HEK293T (cell line): ENCODE measurements around the gene PKLR.

ENCODE experiments used
- CTCF ChIA-PET: fragments of 350-600 bp; formaldehyde crosslinking; extraction: SDS; loops from one replicate; lab custom pipeline; 2021; ENCODE audit warnings: antibody characterized with exemption, inconsistent platforms; lab: Yijun Ruan, JAX
- POLR2A ChIA-PET: fragments of 350-600 bp; formaldehyde crosslinking; extraction: SDS; loops from one replicate; lab custom pipeline; 2020; ENCODE audit warnings: antibody characterized with exemption, inconsistent platforms; lab: Yijun Ruan, JAX
- DNase-seq: peaks from one replicate; pipeline ENCODE4 v3.0.0; 2012; ENCODE audit warnings: mixed read lengths; ENCODE audit errors: extremely low spot score
- ARNT ChIP-seq: fragments of 450-650 bp; IDR thresholded peaks from 2 replicates; pipeline ENCODE4 v1.6.1; 2017; ENCODE audit warnings: mild to moderate bottlenecking
- BHLHE40 ChIP-seq: fragments of 450-650 bp; IDR thresholded peaks from 2 replicates; pipeline ENCODE4 v1.6.1; 2016; ENCODE audit warnings: mild to moderate bottlenecking, moderate library complexity, borderline replicate concordance
- CTBP1 ChIP-seq: fragments of 450-650 bp; IDR thresholded peaks from 2 replicates; pipeline ENCODE4 v1.6.1; 2016; ENCODE audit warnings: borderline replicate concordance
- ELF4 ChIP-seq: fragments of 450-650 bp; IDR thresholded peaks from 2 replicates; pipeline ENCODE4 v1.6.1; 2017; ENCODE audit warnings: antibody characterized with exemption
- FOXA1 ChIP-seq: fragments of 450-650 bp; IDR thresholded peaks from 2 replicates; pipeline ENCODE4 v1.6.1; 2016; ENCODE audit warnings: mild to moderate bottlenecking
- FOXK2 ChIP-seq: fragments of 450-650 bp; IDR thresholded peaks from 2 replicates; pipeline ENCODE4 v1.6.1; 2016; ENCODE audit warnings: mild to moderate bottlenecking
- FOXM1 ChIP-seq: fragments of 450-650 bp; IDR thresholded peaks from 2 replicates; pipeline ENCODE4 v1.6.1; 2017; ENCODE audit warnings: mild to moderate bottlenecking, borderline replicate concordance
- HDGF ChIP-seq: fragments of 450-650 bp; IDR thresholded peaks from 2 replicates; pipeline ENCODE4 v1.6.1; 2017; ENCODE audit warnings: antibody characterized with exemption, borderline replicate concordance
- L3MBTL2 ChIP-seq: fragments of 450-650 bp; conservative IDR thresholded peaks from 2 replicates; pipeline ENCODE4 v1.6.1; 2016; ENCODE audit warnings: mild to moderate bottlenecking
- LEF1 ChIP-seq: fragments of 450-650 bp; IDR thresholded peaks from 2 replicates; pipeline ENCODE4 v1.6.1; 2017; ENCODE audit warnings: mild to moderate bottlenecking, borderline replicate concordance
- NFRKB ChIP-seq: fragments of 450-650 bp; IDR thresholded peaks from 2 replicates; pipeline ENCODE4 v1.6.1; 2016; ENCODE audit warnings: mild to moderate bottlenecking, moderate library complexity
- PKNOX1 ChIP-seq: fragments of 450-650 bp; IDR thresholded peaks from 2 replicates; pipeline ENCODE4 v1.6.1; 2016
- SP1 ChIP-seq: fragments of 450-650 bp; IDR thresholded peaks from 2 replicates; pipeline ENCODE4 v1.6.1; 2017
- SUZ12 ChIP-seq: fragments of 450-650 bp; IDR thresholded peaks from 2 replicates; pipeline ENCODE4 v1.6.1; 2016; ENCODE audit warnings: mild to moderate bottlenecking
- TARDBP ChIP-seq: fragments of 450-650 bp; IDR thresholded peaks from 2 replicates; pipeline ENCODE4 v1.6.1; 2016
- ZNF384 ChIP-seq: fragments of 450-650 bp; IDR thresholded peaks from 2 replicates; pipeline ENCODE4 v1.6.1; 2016

Gene PKLR

DNA sequence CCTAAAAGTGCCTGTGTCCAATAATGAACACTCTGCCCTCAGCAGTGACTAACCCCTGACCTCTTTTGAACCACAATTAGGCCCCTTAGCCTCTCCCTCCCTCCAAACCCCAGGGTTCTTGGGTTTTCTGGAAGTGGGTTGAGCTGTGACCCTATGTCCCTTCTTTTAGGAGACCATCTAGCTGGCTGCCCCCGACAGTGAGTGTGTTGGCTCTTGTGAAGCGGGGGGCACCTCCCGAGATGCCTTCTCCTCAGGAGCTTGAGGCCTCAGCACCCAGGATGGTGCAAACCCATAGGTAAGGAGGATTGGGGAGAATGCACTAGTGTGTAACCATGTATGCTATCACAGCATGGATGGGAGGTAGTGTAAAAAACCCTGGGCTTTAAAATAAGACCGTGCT, 26.7 kb upstream of the PKLR start:
- CTCF ChIA-PET: no interaction called here
- POLR2A ChIA-PET: interaction anchor here (0.6 kb wide), 1 partner anchor 109 kb away, joined by 3 read pairs; no protein-coding TSS in a partner anchor
- DNase-seq: no peak
- TF ChIP-seq FOXM1: no peak

- ChIA-PET CTCF (interaction anchor here (7.5 kb wide), 1 partner anchor 75 kb away, joined by 62 read pairs; no protein-coding TSS in a partner anchor), POLR2A (interaction anchor here (1.1 to 6.0 kb wide), 2 partner anchors 83 to 236 kb away, joined by 4 to 43 read pairs; partner anchors contain the start of gene ASH1L)
- no peak for DNase-seq
- TF ChIP-seq SP1: no peak
- no peak for TF ChIP-seq FOXM1
- no peak for TF ChIP-seq ZNF384
- TF ChIP-seq BHLHE40: no peak
- no peak for TF ChIP-seq LEF1
- no peak for TF ChIP-seq L3MBTL2
These were observed 25.4 kb upstream of the PKLR start for GRCh38 chr1:155326631-155327037.

DNA sequence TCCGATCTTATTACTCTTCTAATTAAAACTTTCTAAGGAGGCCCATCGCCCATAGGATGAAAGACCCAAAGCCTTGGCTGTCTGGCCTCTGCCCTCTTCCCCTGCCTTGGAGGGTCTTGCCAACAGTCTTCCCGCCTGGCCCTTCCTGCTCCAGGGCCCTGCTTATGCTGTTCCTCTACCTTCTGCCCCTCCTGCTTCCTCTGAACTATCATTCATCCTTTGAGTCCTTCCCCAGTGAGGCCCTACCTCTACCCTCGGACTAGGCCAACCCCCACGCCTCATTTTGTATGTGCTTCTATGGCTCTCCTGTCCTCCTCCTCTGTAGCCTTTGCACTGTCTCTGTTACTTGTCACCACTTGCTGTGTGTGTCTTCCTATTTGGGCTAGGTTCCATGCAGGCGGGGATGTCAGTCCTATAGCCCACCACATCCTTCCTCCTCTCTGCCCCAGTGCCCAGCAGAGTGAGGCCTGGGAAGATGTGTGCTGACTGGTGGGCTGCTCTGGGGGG, 24.8 kb upstream of the PKLR start:
- CTCF ChIA-PET: interaction anchor here (7.5 kb wide), 1 partner anchor 75 kb away, joined by 62 read pairs; no protein-coding TSS in a partner anchor
- no peak for DNase-seq
- no peak for TF ChIP-seq TARDBP
- no peak for TF ChIP-seq L3MBTL2
- TF ChIP-seq ZNF384: no peak
- TF ChIP-seq LEF1: no peak
- no peak for TF ChIP-seq CTBP1
- TF ChIP-seq SUZ12: no peak
- POLR2A ChIA-PET: interaction anchor here (1.1 to 6.0 kb wide), 2 partner anchors 83 to 237 kb away, joined by 4 to 43 read pairs; partner anchors contain the start of gene ASH1L

DNA sequence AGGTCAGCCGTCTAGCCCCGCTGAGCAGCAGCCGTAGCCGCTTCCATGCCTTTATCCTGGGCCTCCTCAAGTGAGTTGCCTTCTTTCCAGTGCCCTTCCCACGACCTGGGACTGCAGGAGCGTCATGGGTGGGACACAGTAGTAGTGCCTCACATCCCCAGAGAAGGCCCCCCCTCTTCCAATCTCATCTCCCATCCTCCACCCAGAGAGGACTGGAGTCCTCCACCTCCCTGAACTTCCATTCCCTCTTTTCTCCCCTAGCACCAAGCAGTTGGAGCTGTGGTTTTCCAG, 24.3 kb upstream of the PKLR start:
- DNase-seq: no peak
- CTCF ChIA-PET: interaction anchor here (0.6 to 7.5 kb wide), 3 partner anchors 17 to 74 kb away, joined by 3 to 62 read pairs (median 3); partner anchors contain the start of gene FDPS
- no peak for TF ChIP-seq TARDBP
- TF ChIP-seq FOXA1: no peak
- TF ChIP-seq FOXK2: no peak
- no peak for TF ChIP-seq L3MBTL2
- TF ChIP-seq NFRKB: no peak
- no peak for TF ChIP-seq SP1
- no peak for TF ChIP-seq FOXM1
- TF ChIP-seq SUZ12: no peak
- no peak for TF ChIP-seq HDGF
- no peak for TF ChIP-seq ELF4
- TF ChIP-seq ZNF384: no peak
- no peak for TF ChIP-seq ARNT
- TF ChIP-seq BHLHE40: no peak
- no peak for TF ChIP-seq LEF1
- TF ChIP-seq PKNOX1: no peak
- no peak for TF ChIP-seq CTBP1
- POLR2A ChIA-PET: interaction anchor here (0.7 to 6.0 kb wide), 8 partner anchors 9 to 153 kb away, joined by 3 to 43 read pairs (median 8); partner anchors contain the start of genes CLK2, ENTREP3 and KRTCAP2

GRCh38 chr1:155324717-155325602, 23.7 kb upstream of the PKLR start:
- peak; percentile 77 for DNase-seq
- ChIA-PET CTCF (interaction anchor here (0.6 to 7.5 kb wide), 6 partner anchors 17 to 570 kb away, joined by 3 to 62 read pairs (median 3); partner anchors contain the start of gene FDPS), POLR2A (interaction anchor here (0.7 to 6.0 kb wide), 11 partner anchors 9 to 152 kb away, joined by 3 to 43 read pairs (median 9); partner anchors contain the start of genes CLK2, ENTREP3, HCN3 and KRTCAP2)
- TF ChIP-seq L3MBTL2: peak; percentile 49; the same call in 1 of the 2 replicates
- no peak for TF ChIP-seq ELF4

DNA sequence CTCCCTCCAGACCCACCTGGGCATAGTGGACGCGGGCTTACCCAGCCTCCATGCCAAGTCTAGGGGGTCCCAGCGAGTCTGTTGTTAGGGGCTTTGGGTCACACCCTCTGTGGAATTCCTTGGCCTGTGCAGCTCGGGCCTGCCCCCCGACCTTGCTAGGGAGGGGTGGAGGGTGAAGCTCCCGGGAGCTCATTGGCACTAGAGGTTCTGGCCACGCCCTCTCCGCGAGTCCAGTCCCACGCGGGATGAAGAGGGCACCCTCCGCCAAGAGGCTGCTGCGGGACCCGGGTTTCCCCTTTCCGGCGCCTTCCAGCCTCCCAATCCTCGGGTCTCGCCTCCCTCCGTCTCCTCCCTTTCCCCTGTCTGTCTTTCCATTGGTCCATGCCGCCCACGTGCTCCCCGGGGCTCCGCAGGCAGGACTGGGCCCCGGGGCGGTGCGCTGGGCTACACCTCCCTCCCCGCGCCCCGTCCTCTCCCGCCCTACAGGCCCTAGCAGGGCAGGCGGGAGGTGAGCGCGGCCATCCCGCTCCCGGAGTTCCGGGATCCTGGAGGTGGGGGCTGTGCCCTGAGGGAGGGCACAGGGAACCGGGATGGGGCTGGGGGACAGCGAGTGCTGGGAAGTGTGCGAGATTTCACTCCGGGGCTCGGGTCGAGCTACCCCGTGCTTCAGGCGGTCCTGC, 22.9 kb upstream of the PKLR start:
- POLR2A ChIA-PET: interaction anchor here (0.7 to 6.0 kb wide), 21 partner anchors 11 to 180 kb away, joined by 3 to 43 read pairs (median 5); partner anchors contain the start of genes CLK2, ENTREP3, FDPS and HCN3
- TF ChIP-seq ELF4 (no peak; the same call in 1 of the 2 replicates), L3MBTL2 (peak; percentile 68), FOXK2 (no peak), FOXA1 (no peak), HDGF (no peak), BHLHE40 (no peak)
- CTCF ChIA-PET: interaction anchor here (0.6 to 7.5 kb wide), 8 partner anchors 16 to 571 kb away, joined by 3 to 62 read pairs (median 3); partner anchors contain the start of gene FDPS
- DNase-seq: peak; percentile 95

DNA sequence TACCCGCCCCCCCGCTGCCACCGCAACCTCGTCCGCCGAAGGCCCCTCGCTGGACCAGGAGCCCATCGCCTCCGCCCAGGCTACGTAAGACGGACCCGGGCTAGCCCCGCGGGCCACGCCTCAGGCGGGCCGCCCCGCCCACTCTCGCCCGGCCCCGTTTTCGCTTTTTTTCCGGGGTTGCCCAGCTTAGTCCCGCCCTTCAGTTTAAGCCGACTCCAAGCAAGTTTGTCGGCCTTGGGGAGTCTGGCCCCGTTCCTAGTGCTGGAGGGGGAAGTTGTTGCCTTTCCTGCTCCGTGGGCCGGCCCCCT, 22.4 kb upstream of the PKLR start:
- no peak for TF ChIP-seq L3MBTL2
- TF ChIP-seq ZNF384: no peak
- TF ChIP-seq TARDBP: no peak
- no peak for TF ChIP-seq PKNOX1
- ChIA-PET POLR2A (interaction anchor here (0.5 to 6.0 kb wide), 22 partner anchors 11 to 181 kb away, joined by 3 to 43 read pairs (median 4); partner anchors contain the start of genes CLK2, ENTREP3, FDPS and HCN3), CTCF (interaction anchor here (0.6 to 7.5 kb wide), 8 partner anchors 16 to 267 kb away, joined by 3 to 62 read pairs (median 3); no protein-coding TSS in a partner anchor)
- peak; percentile 79 for DNase-seq
